ENCODE data around the gene CLEC2L.
"Not testable (repeated sequence)": the region's sequence is repeated elsewhere in the genome, so short reads cannot be mapped to it uniquely, and the experiment has no call there.

The CLEC2L gene

DNA sequence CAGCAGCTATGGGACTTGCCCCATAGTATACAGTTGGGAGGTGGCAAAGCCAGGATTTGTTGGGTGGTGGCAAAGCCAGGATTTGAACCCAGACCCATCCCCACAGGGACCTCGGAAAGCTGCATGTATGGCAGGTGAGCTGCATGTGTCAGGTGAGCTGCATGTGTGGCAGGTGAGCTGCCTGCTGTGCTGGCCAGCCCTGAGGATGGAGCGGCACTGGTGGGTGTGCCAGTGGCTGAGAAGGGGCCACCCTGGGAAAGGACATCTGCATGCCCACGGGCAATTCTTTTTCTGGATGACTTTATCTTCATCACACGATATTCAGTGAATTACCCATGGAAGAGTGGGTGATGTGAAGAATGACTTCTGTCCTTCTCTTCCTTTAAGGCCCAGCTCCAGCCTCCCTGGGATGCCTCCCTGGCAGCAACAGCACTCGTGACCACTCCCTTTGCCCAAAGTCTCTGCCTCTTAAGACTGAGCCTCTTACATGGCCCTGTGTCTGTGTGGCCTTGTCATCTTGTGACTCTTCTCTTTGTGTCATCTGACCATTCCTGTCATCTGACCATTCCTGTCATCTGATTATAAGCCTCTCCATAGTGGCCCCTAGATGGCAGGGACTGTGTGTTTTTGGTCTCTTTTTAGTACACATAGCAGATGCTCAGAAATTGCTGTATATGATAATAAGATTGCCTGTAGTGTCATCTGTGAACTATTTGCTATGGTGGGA is 25.0 kb downstream of the CLEC2L start:
- ATAC-seq = no peak
- no peak for TF ChIP-seq BACH2 (CRISPR knock-in tag; IDR thresholded peaks at IDR 0.05; ENCODE audit: borderline replicate concordance)

DNA sequence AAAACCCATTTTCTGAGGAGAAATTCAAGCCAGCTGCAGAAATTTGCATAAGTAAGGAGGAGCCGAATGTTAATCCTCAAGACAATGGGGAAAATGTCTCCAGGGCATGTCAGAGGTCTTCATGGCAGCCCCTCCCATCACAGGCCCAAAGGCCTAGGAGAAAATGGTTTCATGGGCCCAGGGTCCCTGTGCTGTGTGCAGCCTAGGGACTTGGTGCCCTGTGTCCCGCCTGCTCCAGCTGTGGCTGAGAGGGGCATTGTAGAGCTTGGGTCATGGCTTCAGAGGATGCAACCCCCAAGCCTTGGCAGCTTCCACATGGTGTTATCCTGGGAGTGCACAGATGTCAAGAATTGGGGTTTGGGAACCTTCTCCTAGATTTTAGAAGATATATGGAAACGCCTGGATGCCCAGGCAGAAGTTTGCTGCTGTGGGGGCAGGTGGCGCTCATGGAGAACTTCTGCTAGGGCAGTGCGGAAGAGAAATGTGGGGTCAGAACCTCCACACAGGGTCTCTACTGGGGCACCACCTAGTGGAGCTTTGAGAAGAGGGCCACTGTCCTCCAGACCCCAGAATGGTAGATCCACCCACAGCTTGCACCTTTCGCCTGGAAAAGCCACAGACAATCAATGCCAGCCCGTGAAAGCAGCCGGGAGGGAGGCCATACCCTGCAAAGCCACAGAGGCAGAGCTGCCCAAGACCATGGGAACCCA is 30.7 kb downstream of the CLEC2L start:
- not testable (repeated sequence) for ATAC-seq

DNA sequence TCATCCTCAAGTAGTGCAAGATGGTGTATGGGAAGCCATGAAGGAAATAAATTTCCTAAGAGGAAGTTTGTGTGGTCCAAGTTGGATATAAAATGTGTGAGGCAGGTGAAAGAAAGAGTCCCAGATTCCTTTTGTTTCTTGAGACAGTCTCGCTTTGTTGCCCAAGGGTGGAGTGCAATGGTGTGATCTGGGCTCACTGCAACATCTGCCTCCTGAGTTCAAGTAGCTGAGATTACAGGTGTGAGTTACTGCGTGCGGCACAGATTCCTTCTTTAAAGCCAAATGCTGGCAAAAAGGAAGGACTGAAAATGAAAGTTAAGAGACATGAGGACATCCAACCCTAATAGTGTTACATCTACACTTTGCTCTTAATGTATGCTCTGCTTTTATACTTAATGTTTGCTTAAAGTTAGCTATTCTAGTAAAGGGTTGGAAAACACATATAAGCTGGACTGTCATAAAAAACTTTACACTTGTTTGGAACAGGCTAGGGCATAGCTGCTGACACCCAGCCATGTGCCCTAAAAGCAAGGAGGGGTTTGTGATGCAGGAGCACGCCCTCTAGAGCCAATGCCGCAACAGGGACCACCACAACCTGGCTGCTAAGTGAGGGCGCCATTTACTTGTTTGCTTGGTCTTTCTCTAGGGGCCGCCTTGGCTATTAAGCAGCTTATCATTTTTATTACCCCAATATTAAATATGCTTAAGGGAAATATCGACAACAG is 34.5 kb downstream of the CLEC2L start:
- no peak for TF ChIP-seq OSR1 (CRISPR knock-in tag; IDR thresholded peaks at IDR 0.05)
- TF ChIP-seq, protein P1, sequence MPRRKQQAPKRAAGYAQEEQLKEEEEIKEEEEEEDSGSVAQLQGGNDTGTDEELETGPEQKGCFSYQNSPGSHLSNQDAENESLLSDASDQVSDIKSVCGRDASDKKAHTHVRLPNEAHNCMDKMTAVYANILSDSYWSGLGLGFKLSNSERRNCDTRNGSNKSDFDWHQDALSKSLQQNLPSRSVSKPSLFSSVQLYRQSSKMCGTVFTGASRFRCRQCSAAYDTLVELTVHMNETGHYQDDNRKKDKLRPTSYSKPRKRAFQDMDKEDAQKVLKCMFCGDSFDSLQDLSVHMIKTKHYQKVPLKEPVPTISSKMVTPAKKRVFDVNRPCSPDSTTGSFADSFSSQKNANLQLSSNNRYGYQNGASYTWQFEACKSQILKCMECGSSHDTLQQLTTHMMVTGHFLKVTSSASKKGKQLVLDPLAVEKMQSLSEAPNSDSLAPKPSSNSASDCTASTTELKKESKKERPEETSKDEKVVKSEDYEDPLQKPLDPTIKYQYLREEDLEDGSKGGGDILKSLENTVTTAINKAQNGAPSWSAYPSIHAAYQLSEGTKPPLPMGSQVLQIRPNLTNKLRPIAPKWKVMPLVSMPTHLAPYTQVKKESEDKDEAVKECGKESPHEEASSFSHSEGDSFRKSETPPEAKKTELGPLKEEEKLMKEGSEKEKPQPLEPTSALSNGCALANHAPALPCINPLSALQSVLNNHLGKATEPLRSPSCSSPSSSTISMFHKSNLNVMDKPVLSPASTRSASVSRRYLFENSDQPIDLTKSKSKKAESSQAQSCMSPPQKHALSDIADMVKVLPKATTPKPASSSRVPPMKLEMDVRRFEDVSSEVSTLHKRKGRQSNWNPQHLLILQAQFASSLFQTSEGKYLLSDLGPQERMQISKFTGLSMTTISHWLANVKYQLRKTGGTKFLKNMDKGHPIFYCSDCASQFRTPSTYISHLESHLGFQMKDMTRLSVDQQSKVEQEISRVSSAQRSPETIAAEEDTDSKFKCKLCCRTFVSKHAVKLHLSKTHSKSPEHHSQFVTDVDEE (CRISPR knock-in tag; IDR thresholded peaks at IDR 0.05) = no peak
- TF ChIP-seq TOX (CRISPR knock-in tag; IDR thresholded peaks at IDR 0.05; ENCODE audit: borderline replicate concordance) = no peak
- TF ChIP-seq, protein P2, sequence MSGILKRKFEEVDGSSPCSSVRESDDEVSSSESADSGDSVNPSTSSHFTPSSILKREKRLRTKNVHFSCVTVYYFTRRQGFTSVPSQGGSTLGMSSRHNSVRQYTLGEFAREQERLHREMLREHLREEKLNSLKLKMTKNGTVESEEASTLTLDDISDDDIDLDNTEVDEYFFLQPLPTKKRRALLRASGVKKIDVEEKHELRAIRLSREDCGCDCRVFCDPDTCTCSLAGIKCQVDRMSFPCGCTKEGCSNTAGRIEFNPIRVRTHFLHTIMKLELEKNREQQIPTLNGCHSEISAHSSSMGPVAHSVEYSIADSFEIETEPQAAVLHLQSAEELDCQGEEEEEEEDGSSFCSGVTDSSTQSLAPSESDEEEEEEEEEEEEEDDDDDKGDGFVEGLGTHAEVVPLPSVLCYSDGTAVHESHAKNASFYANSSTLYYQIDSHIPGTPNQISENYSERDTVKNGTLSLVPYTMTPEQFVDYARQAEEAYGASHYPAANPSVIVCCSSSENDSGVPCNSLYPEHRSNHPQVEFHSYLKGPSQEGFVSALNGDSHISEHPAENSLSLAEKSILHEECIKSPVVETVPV (CRISPR knock-in tag; IDR thresholded peaks at IDR 0.05) = no peak
- TF ChIP-seq, protein P3, sequence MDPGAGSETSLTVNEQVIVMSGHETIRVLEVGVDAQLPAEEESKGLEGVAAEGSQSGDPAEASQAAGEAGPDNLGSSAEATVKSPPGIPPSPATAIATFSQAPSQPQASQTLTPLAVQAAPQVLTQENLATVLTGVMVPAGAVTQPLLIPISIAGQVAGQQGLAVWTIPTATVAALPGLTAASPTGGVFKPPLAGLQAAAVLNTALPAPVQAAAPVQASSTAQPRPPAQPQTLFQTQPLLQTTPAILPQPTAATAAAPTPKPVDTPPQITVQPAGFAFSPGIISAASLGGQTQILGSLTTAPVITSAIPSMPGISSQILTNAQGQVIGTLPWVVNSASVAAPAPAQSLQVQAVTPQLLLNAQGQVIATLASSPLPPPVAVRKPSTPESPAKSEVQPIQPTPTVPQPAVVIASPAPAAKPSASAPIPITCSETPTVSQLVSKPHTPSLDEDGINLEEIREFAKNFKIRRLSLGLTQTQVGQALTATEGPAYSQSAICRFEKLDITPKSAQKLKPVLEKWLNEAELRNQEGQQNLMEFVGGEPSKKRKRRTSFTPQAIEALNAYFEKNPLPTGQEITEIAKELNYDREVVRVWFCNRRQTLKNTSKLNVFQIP (CRISPR knock-in tag; IDR thresholded peaks at IDR 0.05; ENCODE audit: borderline replicate concordance, low read depth) = no peak
- TF ChIP-seq ESRRG (CRISPR knock-in tag; IDR thresholded peaks at IDR 0.05) = no peak
- TF ChIP-seq ZFP3 (CRISPR knock-in tag; IDR thresholded peaks at IDR 0.05) = no peak
- TF ChIP-seq ISL1 (CRISPR knock-in tag; IDR thresholded peaks at IDR 0.05) = no peak
- TF ChIP-seq, protein P4, sequence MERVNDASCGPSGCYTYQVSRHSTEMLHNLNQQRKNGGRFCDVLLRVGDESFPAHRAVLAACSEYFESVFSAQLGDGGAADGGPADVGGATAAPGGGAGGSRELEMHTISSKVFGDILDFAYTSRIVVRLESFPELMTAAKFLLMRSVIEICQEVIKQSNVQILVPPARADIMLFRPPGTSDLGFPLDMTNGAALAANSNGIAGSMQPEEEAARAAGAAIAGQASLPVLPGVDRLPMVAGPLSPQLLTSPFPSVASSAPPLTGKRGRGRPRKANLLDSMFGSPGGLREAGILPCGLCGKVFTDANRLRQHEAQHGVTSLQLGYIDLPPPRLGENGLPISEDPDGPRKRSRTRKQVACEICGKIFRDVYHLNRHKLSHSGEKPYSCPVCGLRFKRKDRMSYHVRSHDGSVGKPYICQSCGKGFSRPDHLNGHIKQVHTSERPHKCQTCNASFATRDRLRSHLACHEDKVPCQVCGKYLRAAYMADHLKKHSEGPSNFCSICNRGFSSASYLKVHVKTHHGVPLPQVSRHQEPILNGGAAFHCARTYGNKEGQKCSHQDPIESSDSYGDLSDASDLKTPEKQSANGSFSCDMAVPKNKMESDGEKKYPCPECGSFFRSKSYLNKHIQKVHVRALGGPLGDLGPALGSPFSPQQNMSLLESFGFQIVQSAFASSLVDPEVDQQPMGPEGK (CRISPR knock-in tag; IDR thresholded peaks at IDR 0.05; ENCODE audit: borderline replicate concordance) = no peak
- no peak for TF ChIP-seq ZFP30 (CRISPR knock-in tag; IDR thresholded peaks at IDR 0.05)
- no peak for TF ChIP-seq ZC3H10 (CRISPR knock-in tag; IDR thresholded peaks at IDR 0.05)
- TF ChIP-seq TCF4 (CRISPR knock-in tag; IDR thresholded peaks at IDR 0.05; ENCODE audit: borderline replicate concordance) = no peak
- no peak for TF ChIP-seq ZNF565 (CRISPR knock-in tag; conservative IDR thresholded peaks at IDR 0.05; ENCODE audit: low read depth)
- TF ChIP-seq SNAI2 (CRISPR knock-in tag; IDR thresholded peaks at IDR 0.05) = no peak
- no peak for TF ChIP-seq ARNTL (CRISPR knock-in tag; IDR thresholded peaks at IDR 0.05; ENCODE audit: borderline replicate concordance, low read depth)
- TF ChIP-seq ZNF70 (CRISPR knock-in tag; IDR thresholded peaks at IDR 0.05) = no peak
- peak; percentile 14; the same call in 2 of the 3 replicates for ATAC-seq

DNA sequence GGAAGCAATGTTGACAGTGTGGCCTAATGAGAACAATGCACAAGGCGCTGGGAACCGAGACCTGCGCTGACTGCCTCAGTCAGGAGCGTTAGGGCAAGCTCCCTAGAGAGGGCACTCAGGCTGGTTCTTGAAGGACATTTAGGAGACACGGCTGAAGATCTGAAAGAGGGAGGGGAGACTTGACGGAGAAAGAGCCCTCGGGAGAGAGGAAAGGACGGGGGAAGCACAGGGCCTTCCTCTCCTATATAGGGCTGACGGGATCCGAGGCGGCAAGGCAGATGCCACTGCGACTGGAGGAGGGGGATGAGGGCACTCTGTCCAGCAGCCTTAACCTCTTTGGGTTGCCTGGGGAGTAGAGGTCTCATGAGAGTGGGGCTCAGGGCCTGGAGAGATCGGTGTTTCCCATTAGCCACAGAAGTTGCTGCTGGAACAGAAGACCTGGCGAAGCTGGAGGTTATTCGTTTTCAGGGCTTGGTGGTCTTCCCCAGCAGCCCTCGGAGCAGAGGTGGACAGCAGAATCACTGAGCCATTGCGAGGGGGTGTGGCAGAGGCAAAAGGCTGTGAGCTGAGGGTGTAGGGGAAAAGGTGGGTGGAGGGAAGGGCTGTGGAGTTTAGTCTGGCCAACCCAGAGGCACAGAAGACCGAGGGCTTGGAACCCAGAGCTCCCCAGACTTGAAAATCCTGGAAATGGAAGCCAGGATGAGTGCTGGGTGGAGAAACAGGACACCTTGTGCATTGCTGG is 36.0 kb downstream of the CLEC2L start:
- peak; percentile 36; the same call in 1 of the 3 replicates for ATAC-seq
- TF ChIP-seq, protein P1 (CRISPR knock-in tag; IDR thresholded peaks at IDR 0.05) = no peak
- TF ChIP-seq OSR1 (CRISPR knock-in tag; IDR thresholded peaks at IDR 0.05) (no peak), CSDC2 (CRISPR knock-in tag; IDR thresholded peaks at IDR 0.05) (no peak), TOX (CRISPR knock-in tag; IDR thresholded peaks at IDR 0.05; ENCODE audit: borderline replicate concordance) (no peak), ZNF565 (CRISPR knock-in tag; conservative IDR thresholded peaks at IDR 0.05; ENCODE audit: low read depth) (no peak), ISL1 (CRISPR knock-in tag; IDR thresholded peaks at IDR 0.05) (no peak), ZC3H10 (CRISPR knock-in tag; IDR thresholded peaks at IDR 0.05) (no peak), ARNTL (CRISPR knock-in tag; IDR thresholded peaks at IDR 0.05; ENCODE audit: borderline replicate concordance, low read depth) (no peak), PPARA (CRISPR knock-in tag; IDR thresholded peaks at IDR 0.05; ENCODE audit: borderline replicate concordance) (no peak), ZNF70 (CRISPR knock-in tag; IDR thresholded peaks at IDR 0.05) (no peak)
- TF ChIP-seq, protein P5, sequence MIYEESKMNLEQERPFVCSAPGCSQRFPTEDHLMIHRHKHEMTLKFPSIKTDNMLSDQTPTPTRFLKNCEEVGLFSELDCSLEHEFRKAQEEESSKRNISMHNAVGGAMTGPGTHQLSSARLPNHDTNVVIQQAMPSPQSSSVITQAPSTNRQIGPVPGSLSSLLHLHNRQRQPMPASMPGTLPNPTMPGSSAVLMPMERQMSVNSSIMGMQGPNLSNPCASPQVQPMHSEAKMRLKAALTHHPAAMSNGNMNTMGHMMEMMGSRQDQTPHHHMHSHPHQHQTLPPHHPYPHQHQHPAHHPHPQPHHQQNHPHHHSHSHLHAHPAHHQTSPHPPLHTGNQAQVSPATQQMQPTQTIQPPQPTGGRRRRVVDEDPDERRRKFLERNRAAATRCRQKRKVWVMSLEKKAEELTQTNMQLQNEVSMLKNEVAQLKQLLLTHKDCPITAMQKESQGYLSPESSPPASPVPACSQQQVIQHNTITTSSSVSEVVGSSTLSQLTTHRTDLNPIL (CRISPR knock-in tag; IDR thresholded peaks at IDR 0.05; ENCODE audit: low read depth) = no peak
